ENCODE measurements around the gene RASA1.

GRCh38 chr5:87266914-87267573 lies 639 bp upstream of the RASA1 start:
- TF ChIP-seq CTCF (IDR thresholded peaks at IDR 0.05; ENCODE audit: borderline replicate concordance, extremely low read depth, low read length, poor library complexity, severe bottlenecking) (no peak), EZH2 (IDR thresholded peaks at IDR 0.05; ENCODE audit: borderline replicate concordance, low read depth, low read length, severe bottlenecking) (no peak)
